ENCODE results near the gene INSIG1.

Gene INSIG1

DNA sequence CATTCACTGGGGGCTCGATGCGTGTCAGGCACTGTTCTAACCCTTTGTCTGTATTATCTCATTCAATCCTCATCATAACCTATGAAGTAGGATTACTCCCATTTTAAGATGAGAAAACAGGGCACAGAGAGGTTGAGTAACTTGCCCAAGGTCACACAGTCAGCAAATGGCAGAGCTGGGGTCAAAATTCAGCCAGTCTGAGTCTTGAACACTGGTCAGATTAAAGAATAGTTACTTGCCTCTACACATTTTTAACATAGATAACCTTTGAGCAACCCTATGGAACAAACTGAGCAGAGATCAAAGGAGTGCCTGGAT, 27.2 kb downstream of the INSIG1 start:
- peaks cover 3% of the 10 kb centered on the region for H3K27me3 ChIP-seq (ENCODE audit: control insufficient read depth, insufficient read depth, low read length)
- H3K4me1 ChIP-seq (ENCODE audit: control insufficient read depth, low read depth, low read length), result no peaks in the 10 kb centered on the region
- no peak overlapping the region for H3K9ac ChIP-seq (ENCODE audit: low read length)
- H3K36me3 ChIP-seq (ENCODE audit: control insufficient read depth, low read depth, low read length), result no peaks in the 10 kb centered on the region
- no peaks in the 10 kb centered on the region for H3K9me3 ChIP-seq (ENCODE audit: control insufficient read depth, low read depth, low read length)
- no peak overlapping the region for H3K27ac ChIP-seq (ENCODE audit: low read length)
- H3K4me3 ChIP-seq (ENCODE audit: low read length), result no peak overlapping the region

DNA sequence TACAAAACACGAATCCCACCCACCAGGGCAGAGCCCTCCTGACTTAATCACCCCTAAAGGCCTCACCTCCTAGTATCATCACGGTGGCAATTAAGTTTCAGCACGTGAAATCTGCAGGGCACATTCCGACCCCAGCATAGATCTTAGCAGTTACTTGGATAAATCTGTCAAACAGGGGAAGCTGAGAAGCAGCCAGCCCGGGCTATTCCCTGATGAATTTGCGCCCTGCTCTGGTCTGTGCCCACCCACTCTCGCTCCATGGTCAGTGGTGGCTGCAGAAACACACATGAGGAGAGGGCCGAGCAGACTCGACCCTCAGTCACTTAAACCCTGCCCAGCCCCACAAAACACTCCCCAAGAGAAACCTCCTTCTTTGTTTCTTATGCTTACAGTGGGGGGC, 28.7 kb downstream of the INSIG1 start:
- Histone ChIP-seq H3K4me3 (ENCODE audit: low read length) (no peak overlapping the region), H3K27ac (ENCODE audit: low read length) (no peak overlapping the region), H3K4me1 (ENCODE audit: control insufficient read depth, low read depth, low read length) (no peaks in the 10 kb centered on the region), H3K27me3 (ENCODE audit: control insufficient read depth, insufficient read depth, low read length) (no peaks in the 10 kb centered on the region), H3K9ac (ENCODE audit: low read length) (no peak overlapping the region), H3K9me3 (ENCODE audit: control insufficient read depth, low read depth, low read length) (no peaks in the 10 kb centered on the region), H3K36me3 (ENCODE audit: control insufficient read depth, low read depth, low read length) (no peaks in the 10 kb centered on the region)

DNA sequence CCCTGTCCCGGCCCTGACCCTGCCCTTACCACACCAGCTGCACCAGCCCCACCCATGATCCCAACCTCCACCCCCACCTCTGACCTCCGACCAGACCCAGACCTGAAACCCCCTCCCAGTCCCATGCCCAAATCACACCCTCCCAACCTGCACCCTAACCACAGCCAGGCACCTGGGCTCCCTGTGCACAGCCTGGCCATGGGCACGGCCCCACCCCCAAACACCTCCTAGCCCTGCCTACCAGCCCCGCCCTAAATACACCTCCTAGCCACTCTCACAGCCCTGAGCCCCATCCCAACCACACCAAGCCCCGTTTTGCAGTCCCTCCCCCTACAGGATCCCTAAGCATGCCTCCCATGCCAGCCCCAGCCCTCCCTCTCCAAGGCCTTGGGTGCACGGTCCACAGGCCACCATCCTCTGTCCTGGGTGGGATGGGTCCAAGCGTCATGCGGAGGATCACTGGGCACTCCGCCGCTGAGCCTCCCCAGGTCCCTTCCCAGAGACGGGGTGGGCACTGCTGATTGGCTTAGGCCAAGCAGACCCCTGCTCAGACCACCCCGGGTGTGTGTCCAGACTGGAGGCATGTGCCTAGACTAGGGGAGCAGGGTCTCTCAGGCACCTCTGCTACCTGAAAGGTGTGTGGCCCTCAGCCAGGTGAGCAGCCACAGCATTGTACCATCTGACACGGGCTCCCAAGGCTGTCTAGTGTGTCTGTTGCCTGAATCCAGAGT, 30.1 kb downstream of the INSIG1 start:
- Histone ChIP-seq H3K27me3 (ENCODE audit: control insufficient read depth, insufficient read depth, low read length) (no peaks in the 10 kb centered on the region), H3K9ac (ENCODE audit: low read length) (no peak overlapping the region), H3K4me1 (ENCODE audit: control insufficient read depth, low read depth, low read length) (no peaks in the 10 kb centered on the region), H3K4me3 (ENCODE audit: low read length) (no peak overlapping the region), H3K27ac (ENCODE audit: low read length) (no peak overlapping the region), H3K36me3 (ENCODE audit: control insufficient read depth, low read depth, low read length) (no peaks in the 10 kb centered on the region), H3K9me3 (ENCODE audit: control insufficient read depth, low read depth, low read length) (no peaks in the 10 kb centered on the region)

DNA sequence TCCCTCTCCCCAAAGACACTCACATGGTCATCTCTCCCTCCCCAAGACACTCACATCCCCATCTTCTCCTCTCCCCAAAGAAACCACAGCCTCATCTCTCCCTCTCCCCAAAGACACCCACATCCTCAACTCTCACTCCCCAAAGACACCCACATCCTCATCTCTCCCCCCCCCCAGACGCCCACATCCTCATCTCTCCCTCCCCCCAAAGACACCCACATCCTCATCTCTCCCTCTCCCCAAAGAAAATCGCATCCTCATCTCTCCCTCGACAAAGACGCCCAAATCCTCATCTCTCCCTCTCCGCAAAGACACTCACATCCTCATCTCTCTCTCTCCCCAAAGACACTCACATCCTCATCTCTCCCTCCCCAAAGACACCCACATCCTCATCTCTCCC, 31.5 kb downstream of the INSIG1 start:
- H3K4me1 ChIP-seq (ENCODE audit: control insufficient read depth, low read depth, low read length), result no peaks in the 10 kb centered on the region
- no peaks in the 10 kb centered on the region for H3K9me3 ChIP-seq (ENCODE audit: control insufficient read depth, low read depth, low read length)
- H3K27me3 ChIP-seq (ENCODE audit: control insufficient read depth, insufficient read depth, low read length), result no peaks in the 10 kb centered on the region
- H3K27ac ChIP-seq (ENCODE audit: low read length), result no peak overlapping the region
- no peak overlapping the region for H3K9ac ChIP-seq (ENCODE audit: low read length)
- no peaks in the 10 kb centered on the region for H3K36me3 ChIP-seq (ENCODE audit: control insufficient read depth, low read depth, low read length)
- no peak overlapping the region for H3K4me3 ChIP-seq (ENCODE audit: low read length)

DNA sequence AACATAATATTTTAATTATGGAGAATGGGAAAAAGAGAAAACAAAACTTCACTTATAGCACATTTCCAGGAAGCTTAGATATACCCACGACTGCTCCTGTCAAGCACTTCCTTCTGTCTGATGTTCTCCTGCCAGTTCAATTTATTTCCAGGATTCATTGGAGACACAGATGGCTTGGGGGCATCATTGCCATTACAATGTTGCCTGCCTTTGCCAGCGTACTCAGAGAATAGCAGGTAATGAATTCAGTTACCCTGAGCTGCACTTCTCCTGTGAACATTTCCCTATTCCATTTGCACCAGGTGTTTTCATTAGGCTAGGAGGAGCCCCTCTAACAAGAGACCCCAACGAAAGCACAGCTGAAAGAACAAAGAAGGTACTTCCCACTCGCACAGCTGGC, 33.7 kb downstream of the INSIG1 start:
- Histone ChIP-seq H3K27me3 (ENCODE audit: control insufficient read depth, insufficient read depth, low read length) (no peaks in the 10 kb centered on the region), H3K4me3 (ENCODE audit: low read length) (no peak overlapping the region), H3K9ac (ENCODE audit: low read length) (no peak overlapping the region), H3K4me1 (ENCODE audit: control insufficient read depth, low read depth, low read length) (no peaks in the 10 kb centered on the region), H3K27ac (ENCODE audit: low read length) (no peak overlapping the region), H3K9me3 (ENCODE audit: control insufficient read depth, low read depth, low read length) (no peaks in the 10 kb centered on the region), H3K36me3 (ENCODE audit: control insufficient read depth, low read depth, low read length) (no peaks in the 10 kb centered on the region)

DNA sequence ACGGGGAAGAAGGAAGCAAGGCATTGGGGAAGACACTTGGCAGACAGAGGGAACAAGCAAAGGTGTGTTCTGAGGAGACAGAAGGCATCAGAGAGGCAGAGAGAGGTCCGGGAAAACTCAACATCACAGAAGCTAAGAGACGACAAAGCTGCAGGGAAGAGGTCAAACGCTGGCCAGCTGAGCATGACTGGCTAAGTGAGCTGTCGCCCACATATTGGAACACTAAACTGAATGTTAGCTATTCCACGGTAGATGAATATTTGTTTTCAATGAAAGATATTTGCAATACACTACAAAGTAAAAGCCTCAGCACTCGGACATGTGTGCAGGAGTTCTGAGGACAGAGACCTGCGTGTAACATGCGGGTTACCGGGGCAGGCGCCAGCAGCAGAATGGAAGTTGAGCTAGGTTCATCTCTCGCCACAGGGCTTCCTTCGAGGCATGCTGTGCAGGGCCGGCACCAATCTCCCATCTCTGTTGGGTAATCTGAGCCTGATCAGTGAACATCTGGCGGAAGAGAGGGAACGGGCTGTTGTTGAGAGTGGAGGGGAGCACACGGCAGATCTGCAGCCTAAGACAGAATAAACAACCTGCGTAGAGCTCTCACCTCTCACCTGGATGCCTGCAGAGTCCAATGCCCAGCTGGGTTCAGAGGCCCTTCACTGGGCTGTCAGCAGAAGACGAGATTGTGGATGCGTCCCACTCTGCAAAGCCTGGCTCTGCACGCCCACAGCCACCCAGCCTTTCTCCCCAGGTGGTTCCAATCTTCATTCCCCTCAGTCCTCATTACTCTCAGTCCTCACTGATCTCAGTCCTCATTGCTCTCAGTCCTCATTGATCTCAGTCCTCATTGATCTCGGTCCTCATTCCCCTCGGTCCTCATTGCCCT, 35.9 kb downstream of the INSIG1 start:
- H3K27me3 ChIP-seq (ENCODE audit: control insufficient read depth, insufficient read depth, low read length), result no peaks in the 10 kb centered on the region
- no peak overlapping the region for H3K27ac ChIP-seq (ENCODE audit: low read length)
- H3K4me1 ChIP-seq (ENCODE audit: control insufficient read depth, low read depth, low read length), result no peaks in the 10 kb centered on the region
- H3K9me3 ChIP-seq (ENCODE audit: control insufficient read depth, low read depth, low read length), result no peaks in the 10 kb centered on the region
- no peak overlapping the region for H3K9ac ChIP-seq (ENCODE audit: low read length)
- no peak overlapping the region for H3K4me3 ChIP-seq (ENCODE audit: low read length)
- H3K36me3 ChIP-seq (ENCODE audit: control insufficient read depth, low read depth, low read length), result no peaks in the 10 kb centered on the region

DNA sequence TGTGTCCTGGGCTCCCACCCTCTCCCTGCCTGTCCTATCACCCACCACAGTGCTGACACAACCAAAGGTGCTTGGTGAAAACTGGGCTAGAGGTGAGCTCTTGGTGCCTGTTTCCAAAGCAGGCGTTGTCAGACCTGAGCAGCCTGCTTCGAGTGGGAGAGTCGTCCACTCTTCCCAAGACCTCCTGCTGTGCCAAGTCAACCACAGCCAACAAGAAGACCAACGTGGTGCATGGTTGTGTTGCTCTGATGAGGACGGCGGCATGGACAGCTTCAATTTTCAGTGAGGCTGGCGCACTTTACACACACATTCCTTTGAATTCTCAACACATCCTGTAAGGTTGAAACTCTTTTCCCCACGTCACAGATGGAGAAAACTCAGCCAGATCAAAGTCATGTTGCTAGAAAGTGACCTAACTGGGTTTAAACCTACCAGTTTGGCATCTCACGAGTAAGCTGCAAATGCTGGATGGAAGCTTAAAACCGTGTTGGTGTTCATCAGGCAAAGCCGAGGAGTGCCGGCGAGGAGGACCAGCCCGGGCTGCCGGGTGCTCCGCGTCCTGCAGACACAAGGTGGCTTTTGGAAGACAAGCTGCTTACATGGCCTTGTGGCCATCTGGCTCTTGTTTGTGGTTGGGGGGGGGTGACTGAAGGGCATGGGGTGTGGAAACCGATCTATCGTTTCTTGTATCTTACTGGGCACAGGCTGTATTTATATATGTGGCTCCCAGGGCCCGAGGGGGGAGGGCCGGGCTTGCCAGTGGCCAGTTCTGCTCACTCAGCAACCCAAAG, 39.3 kb downstream of the INSIG1 start:
- H3K27ac ChIP-seq (ENCODE audit: low read length), result no peak overlapping the region
- no peaks in the 10 kb centered on the region for H3K9me3 ChIP-seq (ENCODE audit: control insufficient read depth, low read depth, low read length)
- H3K4me3 ChIP-seq (ENCODE audit: low read length), result no peak overlapping the region
- no peak overlapping the region for H3K9ac ChIP-seq (ENCODE audit: low read length)
- H3K27me3 ChIP-seq (ENCODE audit: control insufficient read depth, insufficient read depth, low read length), result no peaks in the 10 kb centered on the region
- H3K4me1 ChIP-seq (ENCODE audit: control insufficient read depth, low read depth, low read length), result no peaks in the 10 kb centered on the region
- no peaks in the 10 kb centered on the region for H3K36me3 ChIP-seq (ENCODE audit: control insufficient read depth, low read depth, low read length)

DNA sequence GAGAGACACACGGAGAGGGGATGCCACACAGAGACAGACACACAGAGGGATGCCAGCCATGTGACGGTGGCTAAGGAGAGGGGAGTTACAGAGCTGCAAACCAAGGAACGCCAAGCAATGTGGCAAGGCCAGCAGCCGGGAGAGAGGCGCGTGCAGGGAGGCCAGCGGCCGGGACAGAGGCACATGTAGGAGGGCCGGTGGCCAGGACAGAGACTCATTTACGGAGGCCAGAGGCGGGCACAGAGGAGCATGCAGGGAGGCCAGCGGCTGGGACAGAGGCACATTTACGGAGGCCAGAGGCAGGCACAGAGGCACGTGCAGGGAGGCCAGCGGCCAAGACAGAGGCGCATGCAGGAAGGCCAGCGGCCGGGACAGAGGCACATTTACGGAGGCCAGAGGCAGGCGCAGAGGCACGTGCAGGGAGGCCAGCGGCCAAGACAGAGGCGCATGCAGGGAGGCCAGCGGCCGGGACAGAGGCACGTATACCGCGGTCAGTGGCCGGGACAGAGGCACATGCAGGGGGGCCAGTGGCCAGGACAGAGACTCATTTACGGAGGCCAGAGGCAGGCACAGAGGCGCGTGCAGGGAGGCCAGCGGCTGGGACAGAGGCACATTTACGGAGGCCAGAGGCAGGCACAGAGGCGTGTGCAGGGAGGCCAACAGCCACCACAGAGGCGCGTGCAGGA, 40.4 kb downstream of the INSIG1 start:
- no peak overlapping the region for H3K27ac ChIP-seq (ENCODE audit: low read length)
- H3K4me1 ChIP-seq (ENCODE audit: control insufficient read depth, low read depth, low read length), result no peaks in the 10 kb centered on the region
- H3K36me3 ChIP-seq (ENCODE audit: control insufficient read depth, low read depth, low read length), result no peaks in the 10 kb centered on the region
- no peak overlapping the region for H3K4me3 ChIP-seq (ENCODE audit: low read length)
- H3K9ac ChIP-seq (ENCODE audit: low read length), result no peak overlapping the region
- no peaks in the 10 kb centered on the region for H3K27me3 ChIP-seq (ENCODE audit: control insufficient read depth, insufficient read depth, low read length)
- H3K9me3 ChIP-seq (ENCODE audit: control insufficient read depth, low read depth, low read length), result no peaks in the 10 kb centered on the region

DNA sequence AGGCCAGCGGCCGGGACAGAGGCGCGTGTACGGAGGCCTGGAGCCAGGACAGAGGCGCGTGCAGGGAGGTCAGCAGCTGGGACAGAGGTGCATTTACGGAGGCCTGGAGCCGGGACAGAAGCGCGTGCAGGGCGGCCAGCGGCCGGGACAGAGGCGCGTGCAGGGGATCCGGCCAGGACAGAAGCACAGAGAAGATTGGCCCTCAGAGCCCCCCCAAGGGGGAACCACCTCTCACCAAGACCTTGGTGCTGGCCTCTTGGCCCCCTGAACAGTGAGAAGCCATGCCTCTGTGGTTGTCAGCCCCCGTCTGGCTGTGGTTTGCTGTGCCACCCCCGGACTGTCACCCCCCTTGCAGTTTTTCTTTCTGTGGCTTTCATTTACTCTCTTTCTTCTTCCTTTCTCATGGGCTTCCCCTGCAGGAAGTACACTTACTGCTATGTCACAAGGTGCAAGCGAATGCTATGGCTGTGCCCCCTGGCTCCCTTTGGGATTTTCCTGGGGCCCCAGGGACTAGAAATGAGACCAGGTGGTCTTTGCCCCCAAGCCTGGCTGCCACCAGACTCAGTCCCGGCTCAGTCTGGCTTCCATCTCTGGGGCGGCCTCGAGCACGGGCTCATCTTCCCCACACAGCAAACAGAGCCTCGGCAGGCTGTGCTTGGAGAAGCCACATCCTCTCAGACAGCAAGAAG, 41.1 kb downstream of the INSIG1 start:
- Histone ChIP-seq H3K4me1 (ENCODE audit: control insufficient read depth, low read depth, low read length) (no peaks in the 10 kb centered on the region), H3K27ac (ENCODE audit: low read length) (no peak overlapping the region), H3K9ac (ENCODE audit: low read length) (no peak overlapping the region), H3K36me3 (ENCODE audit: control insufficient read depth, low read depth, low read length) (no peaks in the 10 kb centered on the region), H3K27me3 (ENCODE audit: control insufficient read depth, insufficient read depth, low read length) (no peaks in the 10 kb centered on the region), H3K9me3 (ENCODE audit: control insufficient read depth, low read depth, low read length) (no peaks in the 10 kb centered on the region), H3K4me3 (ENCODE audit: low read length) (no peak overlapping the region)

DNA sequence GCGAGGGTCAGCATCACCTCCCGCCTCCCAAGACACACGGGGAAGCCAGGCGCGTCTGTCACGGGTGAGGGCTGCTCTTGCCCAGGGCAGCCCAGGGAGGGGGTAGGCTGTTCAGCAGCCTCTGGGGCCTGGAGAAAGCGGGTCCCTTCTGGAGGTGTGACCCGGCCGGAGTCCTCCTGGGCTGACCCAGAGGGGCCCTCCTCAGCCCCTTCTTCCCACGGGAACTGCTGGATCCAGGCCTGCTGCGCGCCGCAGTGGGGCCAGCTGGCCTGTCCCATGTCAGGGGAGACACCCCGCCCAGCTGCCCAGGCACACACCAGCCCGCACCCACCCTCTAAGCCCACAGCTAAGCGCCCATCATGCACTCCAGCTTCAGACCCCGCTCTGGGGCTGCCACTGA, 41.8 kb downstream of the INSIG1 start:
- H3K27ac ChIP-seq (ENCODE audit: low read length), result no peak overlapping the region
- no peaks in the 10 kb centered on the region for H3K4me1 ChIP-seq (ENCODE audit: control insufficient read depth, low read depth, low read length)
- no peak overlapping the region for H3K4me3 ChIP-seq (ENCODE audit: low read length)
- H3K9ac ChIP-seq (ENCODE audit: low read length), result no peak overlapping the region
- no peaks in the 10 kb centered on the region for H3K27me3 ChIP-seq (ENCODE audit: control insufficient read depth, insufficient read depth, low read length)
- no peaks in the 10 kb centered on the region for H3K36me3 ChIP-seq (ENCODE audit: control insufficient read depth, low read depth, low read length)
- H3K9me3 ChIP-seq (ENCODE audit: control insufficient read depth, low read depth, low read length), result no peaks in the 10 kb centered on the region

DNA sequence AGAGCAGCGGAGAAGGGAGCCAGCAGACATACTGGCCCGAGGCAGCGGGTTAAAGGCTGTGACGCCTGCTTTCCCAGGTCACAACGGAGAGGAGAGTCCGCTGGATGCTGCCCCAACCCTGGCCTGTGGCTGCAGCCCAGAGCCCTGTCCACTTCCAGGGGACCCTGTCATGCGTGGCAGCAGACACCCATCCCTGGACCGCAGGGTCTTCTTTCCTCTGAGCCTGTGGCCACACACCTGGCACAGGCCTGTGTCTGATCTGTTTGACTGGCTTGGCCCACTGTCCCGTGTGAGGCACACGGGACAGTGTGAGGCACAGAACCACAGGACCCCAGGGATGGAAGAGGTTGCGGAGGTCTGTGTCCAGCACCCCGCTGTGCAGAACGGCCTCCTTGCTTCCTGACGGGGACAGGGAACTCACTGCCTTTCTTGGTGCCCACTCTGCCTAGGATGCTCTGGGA, 42.4 kb downstream of the INSIG1 start:
- peaks cover under 1% of the 10 kb centered on the region for H3K27me3 ChIP-seq (ENCODE audit: control insufficient read depth, insufficient read depth, low read length)
- no peak overlapping the region for H3K9ac ChIP-seq (ENCODE audit: low read length)
- no peaks in the 10 kb centered on the region for H3K4me1 ChIP-seq (ENCODE audit: control insufficient read depth, low read depth, low read length)
- no peaks in the 10 kb centered on the region for H3K36me3 ChIP-seq (ENCODE audit: control insufficient read depth, low read depth, low read length)
- no peak overlapping the region for H3K27ac ChIP-seq (ENCODE audit: low read length)
- H3K9me3 ChIP-seq (ENCODE audit: control insufficient read depth, low read depth, low read length), result no peaks in the 10 kb centered on the region
- H3K4me3 ChIP-seq (ENCODE audit: low read length), result no peak overlapping the region

All from iPS-18a (cell line).